Measurements from ENCODE around the gene NR3C2.
"Not testable (repeated sequence)": the region's sequence is repeated elsewhere in the genome, so short reads cannot be mapped to it uniquely, and the experiment has no call there.

The NR3C2 gene

GRCh38 chr4:148094149-148094548 lies 348.1 kb downstream of the NR3C2 start:
- no peak for DNase-seq

GRCh38 chr4:148093065-148093464 lies 349.1 kb downstream of the NR3C2 start:
- DNase-seq = no peak

GRCh38 chr4:148092316-148093014 lies 349.7 kb downstream of the NR3C2 start:
- no peak for DNase-seq

GRCh38 chr4:148091896-148092295 lies 350.3 kb downstream of the NR3C2 start:
- DNase-seq = no peak

GRCh38 chr4:148090503-148091476 lies 351.4 kb downstream of the NR3C2 start:
- DNase-seq = no peak

- DNase-seq = no peak
Measured at GRCh38 chr4:148090029-148090428, 352.2 kb downstream of the NR3C2 start.

GRCh38 chr4:148089624-148090023 lies 352.6 kb downstream of the NR3C2 start:
- no peak for DNase-seq

GRCh38 chr4:148083073-148083472 lies 359.1 kb downstream of the NR3C2 start:
- DNase-seq = not testable (repeated sequence)

GRCh38 chr4:148081745-148082144 lies 360.5 kb downstream of the NR3C2 start:
- DNase-seq = no peak

- no peak for DNase-seq
Measured at GRCh38 chr4:148081267-148081666, 360.9 kb downstream of the NR3C2 start.

GRCh38 chr4:148079961-148080360 lies 362.3 kb downstream of the NR3C2 start:
- no peak for DNase-seq

- no peak for DNase-seq
Measured at GRCh38 chr4:148078061-148078460, 364.2 kb downstream of the NR3C2 start.

- DNase-seq = no peak
Measured at GRCh38 chr4:148077581-148077980, 364.6 kb downstream of the NR3C2 start.

GRCh38 chr4:148076964-148077363 lies 365.2 kb downstream of the NR3C2 start:
- no peak for DNase-seq

GRCh38 chr4:148075438-148075837 lies 366.8 kb downstream of the NR3C2 start:
- DNase-seq = no peak

GRCh38 chr4:148074462-148074861 lies 367.8 kb downstream of the NR3C2 start:
- DNase-seq = no peak

- no peak for DNase-seq
Measured at GRCh38 chr4:148073349-148073748, 368.9 kb downstream of the NR3C2 start.

- DNase-seq = no peak
Measured at GRCh38 chr4:148072789-148073188, 369.4 kb downstream of the NR3C2 start.

- no peak for DNase-seq
Measured at GRCh38 chr4:148071009-148071408, 371.2 kb downstream of the NR3C2 start.

GRCh38 chr4:148069895-148070178 lies 372.4 kb downstream of the NR3C2 start:
- no peak for DNase-seq

GRCh38 chr4:148069086-148069894 lies 372.9 kb downstream of the NR3C2 start:
- no peak for DNase-seq

- DNase-seq = no peak
Measured at GRCh38 chr4:148068065-148068911, 373.9 kb downstream of the NR3C2 start.

All from T-helper 2 cell (primary cell).